ENCODE results near the gene PRKACA. TPM values are rescaled to one million over a fixed set of nuclear protein-coding genes. Genes with fewer than 3 reads are reported as not detected.
"Not testable (repeated sequence)": the region's sequence is repeated elsewhere in the genome, so short reads cannot be mapped to it uniquely, and the experiment has no call there.

Gene PRKACA
- total and polyA plus RNA-seq, 4 experiments from 2014 or later: 0.42 to 51.7 (median 25.6) TPM

DNA sequence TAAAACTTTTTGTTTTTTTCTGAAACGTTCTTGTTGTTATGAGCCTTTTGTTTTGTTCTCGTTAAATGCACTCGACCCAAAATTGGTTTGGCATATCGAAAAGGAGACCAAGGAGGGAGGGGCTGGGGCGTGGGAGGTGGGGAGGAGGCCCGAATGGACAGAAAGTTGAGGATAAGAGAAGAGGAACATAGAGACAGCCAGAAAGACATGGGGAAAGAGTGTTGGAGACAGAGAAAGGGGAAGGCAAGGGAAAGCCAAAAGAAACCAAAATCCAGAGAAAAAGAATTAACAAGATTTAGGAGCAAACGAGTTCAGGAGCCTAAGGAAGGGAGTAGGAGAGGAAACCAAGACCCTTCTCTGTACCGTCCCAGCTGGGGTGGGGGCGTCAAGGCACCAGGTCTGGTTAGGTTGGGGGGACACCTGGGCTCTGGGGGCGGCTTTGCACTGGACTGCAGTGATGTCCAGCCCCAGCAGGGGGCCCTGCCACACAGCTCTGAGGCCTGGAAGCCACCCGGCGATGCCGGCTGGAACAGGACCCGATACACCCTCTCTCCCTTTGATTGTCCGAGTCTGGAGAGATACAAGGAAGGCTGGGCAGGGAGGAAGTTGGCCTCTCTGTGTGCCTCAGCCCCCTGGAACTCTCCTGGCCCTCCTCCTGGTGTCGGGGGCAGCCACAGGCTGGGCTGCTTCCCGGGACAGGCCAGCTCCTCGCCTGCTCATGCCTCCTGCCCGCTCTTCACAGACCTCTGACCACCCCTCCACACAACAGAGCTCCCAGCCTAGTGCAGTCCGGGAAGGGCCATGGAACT, 30.4 kb upstream of the PRKACA start:
- Mint-ChIP-seq H3K4me3 (peak overlapping the region in 7 of 8 donors; percentile 51 to 68 (median 62)), H3K27me3 (no peaks in the 10 kb centered on the region), H3K36me3 (peaks cover 2% of the 10 kb centered on the region in 2 donors), H3K27ac (peak overlapping the region; percentile 90 to 99 (median 97)), H3K9me3 (no peaks in the 10 kb centered on the region), H3K4me1 (peaks cover 15 to 43% (median 28%) of the 10 kb centered on the region in 4 donors)
- ChIA-PET POLR2A (ENCODE audit: partially characterized antibody) (interaction anchor here (0.7 to 4.5 kb wide), 6 partner anchors 10 to 233 kb away, joined by 3 to 48 read pairs (median 10); partner anchors contain the start of genes ADGRE5 and ASF1B), CTCF (ENCODE audit: partially characterized antibody) (interaction anchor here (1.0 to 4.3 kb wide), 8 partner anchors 8 to 201 kb away, joined by 3 to 29 read pairs (median 4); partner anchors contain the start of gene ASF1B)
- no peaks in the 10 kb centered on the region for H3K27me3 ChIP-seq (ENCODE audit: insufficient read depth, low read length)
- peak overlapping the region; percentile 74 for H3K27ac ChIP-seq (ENCODE audit: low read depth, low read length)
- H3K9me3 ChIP-seq (ENCODE audit: control insufficient read depth in 1 of 2, low read length in 2 of 2): no peaks in the 10 kb centered on the region
- peaks cover 10% of the 10 kb centered on the region for H3K36me3 ChIP-seq (ENCODE audit: insufficient read depth, low read length)
- no peak overlapping the region for H3K4me3 ChIP-seq (ENCODE audit: low read length in 2 of 2)
- peak in 4 of 5 donors; percentile 35 to 47 (median 41) for DNase-seq
- intact Hi-C loops (cut with micrococcal nuclease): loop anchor here (1.0 kb wide), 1 partner anchor 19 kb away; no protein-coding TSS in a partner anchor
- peaks cover 36% of the 10 kb centered on the region for H3K4me1 ChIP-seq (ENCODE audit: insufficient read depth, low read length)

DNA sequence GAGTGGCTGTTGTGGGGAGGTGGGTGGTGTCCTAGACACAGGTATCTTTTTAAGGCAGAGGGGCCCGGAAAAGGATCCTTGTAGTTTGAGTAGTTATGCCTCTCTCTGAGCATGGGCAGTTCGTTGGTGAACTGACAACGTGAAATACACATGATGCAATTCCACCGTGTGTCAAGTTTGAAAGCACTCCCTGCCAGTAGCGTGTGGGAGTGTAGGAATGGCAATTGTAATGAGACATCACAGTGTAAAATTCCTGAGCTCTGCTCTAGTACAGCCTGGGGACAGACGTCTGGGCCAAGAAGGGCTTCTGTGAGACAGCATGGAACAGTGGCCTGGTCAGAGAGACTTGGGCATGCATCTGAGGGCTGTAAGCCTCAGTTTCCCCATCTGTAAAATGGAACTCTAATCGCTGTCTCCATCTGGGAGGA, 29.2 kb upstream of the PRKACA start:
- intact Hi-C loops (cut with micrococcal nuclease): no loop called here
- Mint-ChIP-seq H3K36me3 (no peaks in the 10 kb centered on the region), H3K9me3 (no peaks in the 10 kb centered on the region), H3K27ac (peak overlapping the region in 2 of 7 donors; percentile 72 to 93), H3K4me3 (no peak overlapping the region), H3K27me3 (no peaks in the 10 kb centered on the region), H3K4me1 (peaks cover 22 to 53% (median 37%) of the 10 kb centered on the region in 4 donors)
- H3K4me3 ChIP-seq (ENCODE audit: low read length in 2 of 2): no peak overlapping the region
- H3K4me1 ChIP-seq (ENCODE audit: insufficient read depth, low read length): peaks cover 36% of the 10 kb centered on the region
- H3K27ac ChIP-seq (ENCODE audit: low read depth, low read length): no peak overlapping the region
- no peaks in the 10 kb centered on the region for H3K27me3 ChIP-seq (ENCODE audit: insufficient read depth, low read length)
- no peaks in the 10 kb centered on the region for H3K9me3 ChIP-seq (ENCODE audit: control insufficient read depth in 1 of 2, low read length in 2 of 2)
- no peak for DNase-seq
- peaks cover 1% of the 10 kb centered on the region for H3K36me3 ChIP-seq (ENCODE audit: insufficient read depth, low read length)
- CTCF ChIA-PET (ENCODE audit: partially characterized antibody): interaction anchor here (3.0 to 4.3 kb wide), 2 partner anchors 11 to 201 kb away, joined by 15 to 29 read pairs; partner anchors contain the start of gene ASF1B
- POLR2A ChIA-PET (ENCODE audit: partially characterized antibody): interaction anchor here (2.6 to 4.5 kb wide), 3 partner anchors 10 to 21 kb away, joined by 11 to 48 read pairs (median 33); partner anchors contain the start of gene ASF1B

DNA sequence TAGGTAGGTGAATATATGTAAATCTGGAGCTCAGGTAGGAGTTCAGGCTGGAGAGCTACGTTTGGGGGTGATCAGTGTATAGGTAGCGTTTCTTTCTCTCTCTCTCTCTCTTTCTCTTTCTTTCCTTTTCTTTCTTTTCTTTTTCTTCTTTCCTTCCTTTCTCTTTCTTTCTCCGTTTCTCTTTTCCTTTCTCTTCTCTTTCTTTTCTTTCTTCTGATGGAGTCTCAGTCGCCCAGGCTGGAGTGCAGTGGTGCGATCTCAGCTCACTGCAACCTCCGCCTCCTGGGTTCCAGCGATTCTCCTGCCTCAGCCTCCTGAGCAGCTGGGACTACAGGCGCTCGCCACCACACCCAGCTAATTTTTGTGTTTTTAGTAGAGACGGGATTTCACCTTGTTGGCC, 28.6 kb upstream of the PRKACA start:
- intact Hi-C loops (cut with micrococcal nuclease); H3K36me3 ChIP-seq (ENCODE audit: insufficient read depth, low read length); H3K27me3 Mint-ChIP-seq; H3K9me3 ChIP-seq (ENCODE audit: control insufficient read depth in 1 of 2, low read length in 2 of 2); H3K9me3 Mint-ChIP-seq; DNase-seq; H3K4me3 ChIP-seq (ENCODE audit: low read length in 2 of 2); H3K27me3 ChIP-seq (ENCODE audit: insufficient read depth, low read length); H3K36me3 Mint-ChIP-seq; H3K27ac ChIP-seq (ENCODE audit: low read depth, low read length): not testable (repeated sequence)
- ChIA-PET CTCF (ENCODE audit: partially characterized antibody) (interaction anchor here (1.1 to 3.0 kb wide), 6 partner anchors 9 to 335 kb away, joined by 3 to 16 read pairs (median 4); partner anchors contain the start of gene ASF1B), POLR2A (ENCODE audit: partially characterized antibody) (interaction anchor here (1.0 to 2.6 kb wide), 3 partner anchors 9 to 202 kb away, joined by 3 to 11 read pairs (median 3); partner anchors contain the start of genes ASF1B and PRKACA)
- H3K27ac Mint-ChIP-seq: peak overlapping the region in 6 of 7 donors; percentile 23 to 81 (median 60)
- H3K4me3 Mint-ChIP-seq: peak overlapping the region in 2 of 8 donors; percentile 49 to 52
- H3K4me1 ChIP-seq (ENCODE audit: insufficient read depth, low read length): peaks cover 36% of the 10 kb centered on the region
- H3K4me1 Mint-ChIP-seq: peaks cover 22 to 51% (median 37%) of the 10 kb centered on the region in 4 donors

DNA sequence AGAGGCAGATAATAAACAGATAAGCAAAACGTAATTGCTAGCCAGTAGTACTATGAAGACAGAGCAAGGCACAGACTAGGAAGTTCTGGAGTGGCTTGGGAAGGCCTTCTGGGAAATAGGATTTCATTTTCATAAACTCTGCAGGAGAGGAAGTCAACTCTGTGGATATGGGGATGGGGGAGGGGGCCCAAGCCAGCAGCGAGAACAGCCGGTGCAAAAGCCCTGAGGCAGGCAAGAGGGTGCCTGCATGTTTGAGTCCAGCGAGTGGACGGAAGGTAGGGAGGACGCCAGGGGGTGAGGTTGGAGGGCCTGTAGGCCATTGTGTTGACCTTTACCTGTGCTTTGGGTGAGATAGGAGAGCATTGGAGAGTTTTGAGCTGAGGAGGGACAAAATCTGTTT, 27.8 kb upstream of the PRKACA start:
- peak overlapping the region in 6 of 7 donors; percentile 15 to 79 (median 56) for H3K27ac Mint-ChIP-seq
- no peaks in the 10 kb centered on the region for H3K9me3 Mint-ChIP-seq
- Histone ChIP-seq H3K9me3 (ENCODE audit: control insufficient read depth in 1 of 2, low read length in 2 of 2) (no peaks in the 10 kb centered on the region), H3K4me1 (ENCODE audit: insufficient read depth, low read length) (peaks cover 32% of the 10 kb centered on the region), H3K36me3 (ENCODE audit: insufficient read depth, low read length) (no peaks in the 10 kb centered on the region), H3K4me3 (ENCODE audit: low read length in 2 of 2) (no peak overlapping the region), H3K27me3 (ENCODE audit: insufficient read depth, low read length) (no peaks in the 10 kb centered on the region), H3K27ac (ENCODE audit: low read depth, low read length) (no peak overlapping the region)
- H3K4me3 Mint-ChIP-seq: no peak overlapping the region
- ChIA-PET CTCF (ENCODE audit: partially characterized antibody) (interaction anchor here (1.1 to 3.0 kb wide), 6 partner anchors 8 to 336 kb away, joined by 3 to 16 read pairs (median 4); partner anchors contain the start of gene ASF1B), POLR2A (ENCODE audit: partially characterized antibody) (interaction anchor here (1.0 to 2.6 kb wide), 3 partner anchors 8 to 203 kb away, joined by 3 to 11 read pairs (median 3); partner anchors contain the start of genes ASF1B and PRKACA)
- H3K36me3 Mint-ChIP-seq: no peaks in the 10 kb centered on the region
- peaks cover 22 to 49% (median 37%) of the 10 kb centered on the region in 4 donors for H3K4me1 Mint-ChIP-seq
- intact Hi-C loops (cut with micrococcal nuclease): no loop called here
- no peak for DNase-seq
- no peaks in the 10 kb centered on the region for H3K27me3 Mint-ChIP-seq

DNA sequence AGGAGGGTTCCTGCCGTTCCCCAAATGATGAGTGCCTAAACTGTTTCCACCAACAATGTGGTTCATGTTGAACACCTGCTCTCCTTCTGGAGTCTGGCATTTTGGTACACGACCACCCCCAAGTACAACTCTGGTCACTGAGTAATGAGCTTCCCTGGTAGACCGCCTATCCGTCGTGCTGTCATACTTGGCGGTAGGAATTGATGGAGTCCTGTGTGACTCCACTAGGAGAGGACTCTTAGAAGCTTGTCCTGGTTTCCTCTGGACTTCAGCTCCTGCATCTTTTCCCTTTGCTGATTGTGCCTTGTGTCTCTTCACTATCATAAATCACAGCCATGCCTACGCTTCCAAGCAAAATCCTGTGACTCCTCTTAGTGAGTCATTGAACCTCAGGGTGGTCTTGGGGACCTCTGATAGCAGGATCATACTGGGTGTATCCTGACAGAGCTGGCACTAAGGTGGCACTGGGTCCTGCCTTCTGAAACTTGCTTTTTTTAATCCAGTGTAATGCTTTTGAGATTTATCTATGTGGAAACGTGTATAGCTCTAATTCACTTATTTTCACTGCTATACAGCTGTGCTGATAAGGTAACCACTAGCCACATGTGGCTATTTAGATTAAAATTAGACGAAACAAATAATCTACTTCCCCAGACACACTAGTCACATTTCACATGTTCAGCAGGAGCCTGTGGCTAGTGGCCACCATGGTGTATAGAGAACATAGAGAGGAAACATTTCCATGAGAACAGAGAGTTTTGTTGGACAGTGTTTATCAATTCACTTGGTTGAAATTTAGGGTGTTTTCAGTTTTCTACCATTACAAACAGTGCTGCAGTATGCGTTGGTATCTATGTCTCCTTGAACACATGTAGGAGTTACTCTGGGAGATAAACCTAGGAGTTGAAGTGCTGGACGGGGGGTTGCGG, 25.0 kb upstream of the PRKACA start:
- Histone ChIP-seq H3K9me3 (ENCODE audit: control insufficient read depth in 1 of 2, low read length in 2 of 2) (no peaks in the 10 kb centered on the region), H3K27me3 (ENCODE audit: insufficient read depth, low read length) (no peaks in the 10 kb centered on the region), H3K36me3 (ENCODE audit: insufficient read depth, low read length) (no peaks in the 10 kb centered on the region), H3K4me1 (ENCODE audit: insufficient read depth, low read length) (peaks cover 13% of the 10 kb centered on the region), H3K4me3 (ENCODE audit: low read length in 2 of 2) (no peak overlapping the region), H3K27ac (ENCODE audit: low read depth, low read length) (no peak overlapping the region)
- H3K27me3 Mint-ChIP-seq: no peaks in the 10 kb centered on the region
- H3K27ac Mint-ChIP-seq: peak overlapping the region in 5 of 7 donors; percentile 15 to 65 (median 48)
- H3K4me3 Mint-ChIP-seq: no peak overlapping the region
- H3K9me3 Mint-ChIP-seq: no peaks in the 10 kb centered on the region
- no peak for DNase-seq
- peaks cover 17 to 38% (median 25%) of the 10 kb centered on the region in 4 donors for H3K4me1 Mint-ChIP-seq
- H3K36me3 Mint-ChIP-seq: peaks cover 0 to 6% of the 10 kb centered on the region in 2 donors
- CTCF ChIA-PET (ENCODE audit: partially characterized antibody): interaction anchor here (1.8 to 4.2 kb wide), 3 partner anchors 25 to 264 kb away, joined by 5 to 14 read pairs (median 8); no protein-coding TSS in a partner anchor
- POLR2A ChIA-PET (ENCODE audit: partially characterized antibody): no interaction called here
- intact Hi-C loops (cut with micrococcal nuclease): no loop called here

DNA sequence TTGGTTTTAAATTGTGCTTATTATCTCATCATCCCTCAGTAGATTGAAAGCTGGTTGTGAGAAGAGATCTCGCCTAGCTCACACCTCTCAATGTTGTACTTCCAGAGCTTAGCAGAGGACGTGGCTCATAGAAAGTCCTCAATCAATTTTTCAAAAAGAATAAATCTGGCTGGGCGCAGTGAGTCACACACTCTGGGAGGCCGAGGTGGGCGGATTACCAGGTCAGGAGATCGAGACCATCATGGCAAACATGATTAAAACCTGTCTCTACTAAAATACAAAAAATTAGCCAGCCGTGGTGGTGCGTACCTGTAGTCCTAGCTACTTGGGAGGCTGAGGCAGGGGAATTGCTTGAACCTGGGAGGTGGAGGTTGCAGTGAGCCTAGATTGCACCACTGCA, 23.5 kb upstream of the PRKACA start:
- Mint-ChIP-seq H3K36me3 (peaks cover 3 to 6% of the 10 kb centered on the region in 2 donors), H3K4me1 (peaks cover 16 to 45% (median 32%) of the 10 kb centered on the region in 4 donors), H3K27me3 (no peaks in the 10 kb centered on the region), H3K9me3 (no peaks in the 10 kb centered on the region), H3K27ac (peak overlapping the region in 1 of 7 donors; percentile 46), H3K4me3 (no peak overlapping the region)
- Histone ChIP-seq H3K4me1 (ENCODE audit: insufficient read depth, low read length) (peaks cover 14% of the 10 kb centered on the region), H3K4me3 (ENCODE audit: low read length in 2 of 2) (no peak overlapping the region), H3K27me3 (ENCODE audit: insufficient read depth, low read length) (no peaks in the 10 kb centered on the region), H3K27ac (ENCODE audit: low read depth, low read length) (no peak overlapping the region), H3K36me3 (ENCODE audit: insufficient read depth, low read length) (no peaks in the 10 kb centered on the region), H3K9me3 (ENCODE audit: control insufficient read depth in 1 of 2, low read length in 2 of 2) (no peaks in the 10 kb centered on the region)
- DNase-seq: no peak
- CTCF ChIA-PET (ENCODE audit: partially characterized antibody): interaction anchor here (0.9 to 4.2 kb wide), 6 partner anchors 26 to 339 kb away, joined by 3 to 14 read pairs (median 6); no protein-coding TSS in a partner anchor
- intact Hi-C loops (cut with micrococcal nuclease): no loop called here
- POLR2A ChIA-PET (ENCODE audit: partially characterized antibody): interaction anchor here (1.1 to 1.4 kb wide), 2 partner anchors 23 to 367 kb away, joined by 3 read pairs; partner anchors contain the start of gene PRKACA
